OCI-M1 (cell line): ENCODE measurements around the gene FRMD4A.
A peak's percentile ranks its signal among the peaks of the same experiment; 100 is the strongest.

Experiments used
- DNase-seq: peaks from one replicate; lab custom pipeline; 2025; lab: John Stamatoyannopoulos, UW

The FRMD4A gene

GRCh38 chr10:13613519-13613918 lies 717.2 kb downstream of the FRMD4A start:
- DNase-seq = peak; percentile 4

- DNase-seq = no peak
Measured at GRCh38 chr10:13612654-13613373, 717.9 kb downstream of the FRMD4A start.

- no peak for DNase-seq
Measured at GRCh38 chr10:13608246-13608853, 722.4 kb downstream of the FRMD4A start.

- DNase-seq = no peak
Measured at GRCh38 chr10:13604357-13605040, 726.2 kb downstream of the FRMD4A start.

GRCh38 chr10:13597909-13598308 lies 732.8 kb downstream of the FRMD4A start:
- DNase-seq = no peak

- no peak for DNase-seq
Measured at GRCh38 chr10:13594641-13595040, 736.1 kb downstream of the FRMD4A start.
